ENCODE measurements around the gene FAM135A. TPM values are rescaled to one million over a fixed set of nuclear protein-coding genes. Genes with fewer than 3 reads are reported as not detected.

The FAM135A gene
- total and polyA plus RNA-seq, 2 of the 13 experiments (the other 11 are each of a cell fraction or from before 2014, with no cell fraction given): 26.9 to 31.5 TPM

DNA sequence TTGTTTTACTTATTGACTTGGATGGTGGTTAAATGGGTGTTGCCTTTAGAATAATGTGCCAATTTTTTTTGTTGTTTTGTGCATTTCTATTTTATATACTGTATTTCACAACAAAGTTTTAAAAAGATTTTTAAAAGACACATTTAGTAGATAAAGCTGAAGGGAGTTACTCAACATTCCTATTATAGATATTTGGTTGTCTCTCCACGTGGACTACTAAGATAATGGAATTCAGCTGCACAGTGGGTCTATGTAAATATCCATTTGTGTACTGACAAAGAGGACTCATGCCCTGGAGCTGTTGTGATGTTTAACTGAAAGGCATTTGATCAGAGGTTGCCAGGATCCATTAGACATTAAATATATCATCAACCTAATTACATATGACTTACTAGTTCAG lies 23.2 kb upstream of the FAM135A start (continued):
- TF ChIP-seq KDM5B (CRISPR knock-in tag; IDR thresholded peaks at IDR 0.05; ENCODE audit: borderline replicate concordance) (no peak), IKZF1 (IDR thresholded peaks at IDR 0.05) (no peak), ZSCAN9 (CRISPR knock-in tag; IDR thresholded peaks at IDR 0.05; ENCODE audit: borderline replicate concordance) (no peak), RBFOX2 (IDR thresholded peaks at IDR 0.05; ENCODE audit: low read depth, low read length) (no peak), HOXD1 (CRISPR knock-in tag; IDR thresholded peaks at IDR 0.05) (no peak), FOXA3 (CRISPR knock-in tag; IDR thresholded peaks at IDR 0.05) (peak; percentile 66), SOX5 (CRISPR knock-in tag; IDR thresholded peaks at IDR 0.05; ENCODE audit: borderline replicate concordance) (peak; percentile 68; the same call in 1 of the 2 replicates), TAF15 (IDR thresholded peaks at IDR 0.05; ENCODE audit: low read depth, low read length, poor library complexity, severe bottlenecking) (no peak), NFYB (CRISPR knock-in tag; IDR thresholded peaks at IDR 0.05) (no peak), U2AF1 (optimal IDR thresholded peaks at IDR 0.05; ENCODE audit: low read depth, low read length) (no peak), ZSCAN31 (CRISPR knock-in tag; IDR thresholded peaks at IDR 0.05; ENCODE audit: low read depth) (no peak)
- TF ChIP-seq, protein P1, sequence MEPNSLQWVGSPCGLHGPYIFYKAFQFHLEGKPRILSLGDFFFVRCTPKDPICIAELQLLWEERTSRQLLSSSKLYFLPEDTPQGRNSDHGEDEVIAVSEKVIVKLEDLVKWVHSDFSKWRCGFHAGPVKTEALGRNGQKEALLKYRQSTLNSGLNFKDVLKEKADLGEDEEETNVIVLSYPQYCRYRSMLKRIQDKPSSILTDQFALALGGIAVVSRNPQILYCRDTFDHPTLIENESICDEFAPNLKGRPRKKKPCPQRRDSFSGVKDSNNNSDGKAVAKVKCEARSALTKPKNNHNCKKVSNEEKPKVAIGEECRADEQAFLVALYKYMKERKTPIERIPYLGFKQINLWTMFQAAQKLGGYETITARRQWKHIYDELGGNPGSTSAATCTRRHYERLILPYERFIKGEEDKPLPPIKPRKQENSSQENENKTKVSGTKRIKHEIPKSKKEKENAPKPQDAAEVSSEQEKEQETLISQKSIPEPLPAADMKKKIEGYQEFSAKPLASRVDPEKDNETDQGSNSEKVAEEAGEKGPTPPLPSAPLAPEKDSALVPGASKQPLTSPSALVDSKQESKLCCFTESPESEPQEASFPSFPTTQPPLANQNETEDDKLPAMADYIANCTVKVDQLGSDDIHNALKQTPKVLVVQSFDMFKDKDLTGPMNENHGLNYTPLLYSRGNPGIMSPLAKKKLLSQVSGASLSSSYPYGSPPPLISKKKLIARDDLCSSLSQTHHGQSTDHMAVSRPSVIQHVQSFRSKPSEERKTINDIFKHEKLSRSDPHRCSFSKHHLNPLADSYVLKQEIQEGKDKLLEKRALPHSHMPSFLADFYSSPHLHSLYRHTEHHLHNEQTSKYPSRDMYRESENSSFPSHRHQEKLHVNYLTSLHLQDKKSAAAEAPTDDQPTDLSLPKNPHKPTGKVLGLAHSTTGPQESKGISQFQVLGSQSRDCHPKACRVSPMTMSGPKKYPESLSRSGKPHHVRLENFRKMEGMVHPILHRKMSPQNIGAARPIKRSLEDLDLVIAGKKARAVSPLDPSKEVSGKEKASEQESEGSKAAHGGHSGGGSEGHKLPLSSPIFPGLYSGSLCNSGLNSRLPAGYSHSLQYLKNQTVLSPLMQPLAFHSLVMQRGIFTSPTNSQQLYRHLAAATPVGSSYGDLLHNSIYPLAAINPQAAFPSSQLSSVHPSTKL (CRISPR knock-in tag; IDR thresholded peaks at IDR 0.05): peak; percentile 29; the same call in 1 of the 2 replicates

DNA sequence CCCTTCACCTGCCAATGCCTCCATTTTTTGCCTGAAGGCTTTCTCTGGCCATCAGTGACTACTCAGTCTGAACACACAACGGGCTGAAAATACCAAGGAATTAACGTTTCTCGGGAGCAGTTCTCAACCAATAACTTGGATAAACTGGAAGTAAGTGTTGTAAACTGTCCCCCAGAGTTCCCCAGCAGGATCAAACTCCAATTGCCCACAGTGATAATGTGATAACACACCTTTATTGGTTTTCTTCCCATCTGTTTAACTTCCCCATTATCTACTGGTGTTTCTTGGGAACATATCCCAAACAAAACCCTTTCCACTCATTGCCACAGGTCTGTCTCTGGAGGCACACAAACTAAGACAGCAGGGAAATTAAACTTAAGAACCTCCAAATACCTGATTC lies 21.8 kb upstream of the FAM135A start:
- no peaks in the 10 kb centered on the region for H3K79me2 ChIP-seq (ENCODE audit: insufficient read depth, low read length)
- no peak overlapping the region for H2AFZ ChIP-seq (ENCODE audit: low read length)
- ChIA-PET CTCF (ENCODE audit: low intra/inter-chr PET ratio, low total read pairs) (no interaction called here), POLR2A (no interaction called here)
- no peaks in the 10 kb centered on the region for H4K20me1 ChIP-seq (ENCODE audit: insufficient read depth, low read length)
- DNase-seq (ENCODE audit: low spot score) (no peak), FAIRE-seq (no peak), ATAC-seq (no peak)
- no TSS peak for BruUV-seq (replicated peaks)
- in situ Hi-C loops (cut with HindIII; ENCODE audit: extremely low pct_ligation_motif_present, low pct_unique_long_range_greater_than_20kb) (no loop called here), intact Hi-C loops (cut with micrococcal nuclease; ENCODE audit: unreplicated experiment) (no loop called here)
- TF ChIP-seq ZEB1 (IDR thresholded peaks at IDR 0.05; ENCODE audit: insufficient replicate concordance, low read depth): no peak
- TF ChIP-seq, protein P2, sequence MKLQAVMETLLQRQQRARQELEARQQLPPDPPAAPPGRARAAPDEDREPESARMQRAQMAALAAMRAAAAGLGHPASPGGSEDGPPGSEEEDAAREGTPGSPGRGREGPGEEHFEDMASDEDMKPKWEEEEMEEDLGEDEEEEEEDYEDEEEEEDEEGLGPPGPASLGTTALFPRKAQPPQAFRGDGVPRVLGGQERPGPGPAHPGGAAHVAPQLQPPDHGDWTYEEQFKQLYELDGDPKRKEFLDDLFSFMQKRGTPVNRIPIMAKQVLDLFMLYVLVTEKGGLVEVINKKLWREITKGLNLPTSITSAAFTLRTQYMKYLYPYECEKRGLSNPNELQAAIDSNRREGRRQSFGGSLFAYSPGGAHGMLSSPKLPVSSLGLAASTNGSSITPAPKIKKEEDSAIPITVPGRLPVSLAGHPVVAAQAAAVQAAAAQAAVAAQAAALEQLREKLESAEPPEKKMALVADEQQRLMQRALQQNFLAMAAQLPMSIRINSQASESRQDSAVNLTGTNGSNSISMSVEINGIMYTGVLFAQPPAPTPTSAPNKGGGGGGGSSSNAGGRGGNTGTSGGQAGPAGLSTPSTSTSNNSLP (IDR thresholded peaks at IDR 0.05; ENCODE audit: low read depth, low read length): no peak
- no peak overlapping the region for H3K4me3 ChIP-seq (replicated peaks in 1 of 3; ENCODE audit: insufficient read depth in 1 of 3, low read depth in 2 of 3, low read length in 3 of 3)
- no peaks in the 10 kb centered on the region for H3K36me3 ChIP-seq (replicated peaks in 1 of 2; ENCODE audit: control insufficient read depth in 1 of 2, insufficient read depth in 2 of 2, low read length in 2 of 2)
- no peak overlapping the region for H3K9ac ChIP-seq (ENCODE audit: insufficient read depth, low read depth, low read length)
- 0 out of 5 replicates have a peak, but pooled peaks cover 0 to 2% of the 10 kb centered on the region in 2 experiments for H3K27me3 ChIP-seq (ENCODE audit: control insufficient read depth in 1 of 2, insufficient read depth in 2 of 2, low read length in 2 of 2)
- no peaks in the 10 kb centered on the region for H3K9me3 ChIP-seq (ENCODE audit: low read length)
- no peak overlapping the region for H3K27ac ChIP-seq (ENCODE audit: extremely low read length, insufficient read depth, low read length)
- peaks cover 34% of the 10 kb centered on the region for H3K4me1 ChIP-seq (ENCODE audit: insufficient read depth, low read length)
- WGBS (ENCODE audit: low lambda C conversion rate): 31% methylated on average over 3 of the region's 3 CpGs
- no peak overlapping the region for H3K4me2 ChIP-seq (ENCODE audit: low read depth, low read length)
